Keratinocyte (primary cell): ENCODE data around the gene TREML1. TPM values are rescaled to one million over a fixed set of nuclear protein-coding genes. Genes with fewer than 3 reads are reported as not detected.
A peak's percentile ranks its signal among the peaks of the same experiment; 100 is the strongest.

Experiments used
- DNase-seq: peaks from one replicate; pipeline ENCODE4 v3.0.0-alpha.2; 2011; ENCODE audit warnings: low read depth, missing footprints, low spot score
- FAIRE-seq: peaks from 2 replicates; lab custom pipeline; 2011; peaks lifted over from hg19 to GRCh38; lab: Jason Lieb, UNC
- H2AFZ ChIP-seq: 2 replicates; pipeline ENCODE4 v1.6.0; 2012; ENCODE audit warnings: low read length, control low read depth, inconsistent platforms; ENCODE audit not compliant: control insufficient read depth
- H3K27ac ChIP-seq: 2 replicates; pipeline ENCODE4 v1.5.1; 2011; ENCODE audit warnings: low read length; ENCODE audit not compliant: control insufficient read depth, insufficient read depth
- H3K27me3 ChIP-seq: 3 replicates; pipeline ENCODE4 v1.6.0; 2011; ENCODE audit warnings: low read length; ENCODE audit not compliant: control insufficient read depth, insufficient read depth; ENCODE audit errors: extremely low read depth
- H3K36me3 ChIP-seq, 2 experiments: 2 replicates in 1 of 2; 3 replicates in 1 of 2; pipeline ENCODE4 v1.5.1; 2011; ENCODE audit warnings: low read length in 2 of 2, mild to moderate bottlenecking in 1 of 2; ENCODE audit not compliant: control insufficient read depth in 2 of 2, insufficient read depth in 2 of 2; ENCODE audit errors: extremely low read depth in 1 of 2
- H3K4me1 ChIP-seq: 3 replicates; pipeline ENCODE4 v1.5.1; 2011; ENCODE audit warnings: low read length; ENCODE audit not compliant: control insufficient read depth, insufficient read depth; ENCODE audit errors: extremely low read depth
- H3K4me2 ChIP-seq: 3 replicates; pipeline ENCODE4 v1.6.0; 2011; ENCODE audit warnings: low read depth, low read length; ENCODE audit not compliant: control insufficient read depth, insufficient read depth; ENCODE audit errors: extremely low read depth
- H3K4me3 ChIP-seq, 3 experiments: fragments of 200-600 bp in 1 of 3; sonication (generic) in 1 of 3; 2 replicates in 2 of 3; 3 replicates in 1 of 3; pipeline ENCODE4 v1.5.1; 2011 to 2016; ENCODE audit warnings: low read length in 3 of 3, mild to moderate bottlenecking in 3 of 3, control low read depth in 2 of 3, inconsistent platforms in 1 of 3, low read depth in 1 of 3, mixed read lengths in 1 of 3, mixed run types in 1 of 3, moderate library complexity in 1 of 3; ENCODE audit not compliant: control insufficient read depth in 2 of 3, insufficient read depth in 2 of 3; ENCODE audit errors: extremely low read depth in 1 of 3
- H3K79me2 ChIP-seq: 2 replicates; pipeline ENCODE4 v1.6.0; 2012; ENCODE audit warnings: low read length; ENCODE audit not compliant: control insufficient read depth, insufficient read depth
- H3K9ac ChIP-seq: 3 replicates; pipeline ENCODE4 v1.6.0; 2011; ENCODE audit warnings: low read length; ENCODE audit not compliant: control insufficient read depth, insufficient read depth; ENCODE audit errors: extremely low read depth
- H3K9me1 ChIP-seq: 3 replicates; pipeline ENCODE4 v1.6.0; 2011; ENCODE audit warnings: low read length; ENCODE audit not compliant: control insufficient read depth, insufficient read depth; ENCODE audit errors: extremely low read depth
- H3K9me3 ChIP-seq: 2 replicates; pipeline ENCODE4 v1.5.1; 2012; ENCODE audit warnings: low read depth, low read length; ENCODE audit not compliant: control insufficient read depth
- H4K20me1 ChIP-seq: 3 replicates; pipeline ENCODE4 v1.6.0; 2011; ENCODE audit warnings: low read length; ENCODE audit not compliant: control insufficient read depth, insufficient read depth; ENCODE audit errors: extremely low read depth
- EZH2 ChIP-seq: IDR thresholded peaks from one replicate; pipeline ENCODE4 v1.6.1; 2012; ENCODE audit warnings: inconsistent platforms, mild to moderate bottlenecking, low read length, moderate library complexity
- dilution Hi-C: fragments of 300-500 bp; cut with MboI; formaldehyde crosslinking; loops from one replicate; pipeline ENCODE4 v1.7.0; 2020; ENCODE audit warnings: low sequenced_read_pairs; ENCODE audit not compliant: extremely low pct_ligation_motif_present
- polyA plus RNA-seq, 5 experiments: library from polyadenylated mRNA; depleted of rRNA in 3 of 5; stranded (reverse) in 3 of 5; stranded (forward) in 1 of 5; unstranded in 1 of 5; fragments of >200 nt; gene quantifications; 1 replicate in 1 of 5; 2 replicates in 3 of 5; 3 replicates in 1 of 5; pipeline versions ENCODE4 v1.2.1 to v1.2.3, GENCODE V29; 2011 to 2012; ENCODE audit warnings: missing spikeins in 2 of 5, low read depth in 1 of 5, low replicate concordance in 1 of 5
- TF ChIP-seq, protein P1 (sequence below), 3 experiments: IDR thresholded peaks in 1 of 3; conservative IDR thresholded peaks in 1 of 3; optimal IDR thresholded peaks in 1 of 3; 2 replicates in 2 of 3; 3 replicates in 1 of 3; pipeline versions ENCODE3 to v1.5.1; 2011; ENCODE audit warnings: low read length in 3 of 3, mild to moderate bottlenecking in 3 of 3, moderate library complexity in 2 of 3, control low read depth in 1 of 3, inconsistent platforms in 1 of 3; ENCODE audit not compliant: insufficient read depth in 2 of 3; ENCODE audit errors: extremely low read depth in 1 of 3

The TREML1 gene
- polyA plus RNA-seq, 1 donor (not counting 4 experiments of a cell fraction or from before 2014, with no cell fraction given): 0.26 TPM

DNA sequence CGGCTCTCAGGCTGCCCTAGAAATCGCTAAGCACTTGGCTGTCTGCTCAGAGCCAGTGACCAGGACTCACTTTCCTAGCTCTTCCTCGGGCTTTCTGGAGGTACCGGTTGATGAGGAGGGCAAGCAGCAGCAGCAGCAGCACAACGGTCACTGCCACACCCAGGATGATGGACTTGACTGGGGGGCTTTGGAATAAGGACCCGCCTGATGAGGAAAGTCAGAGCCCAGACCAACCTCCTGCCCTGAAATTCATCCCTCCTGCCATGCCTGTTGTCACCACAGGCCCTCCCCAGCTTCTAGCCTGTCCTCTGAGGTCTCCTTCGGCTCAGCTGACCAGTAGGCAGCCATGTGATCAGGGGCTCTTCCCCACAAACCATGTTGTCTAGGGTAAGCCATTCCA is 30.6 kb upstream of the TREML1 start:
- H3K9me1 ChIP-seq: no peaks in the 10 kb centered on the region
- H3K79me2 ChIP-seq: no peaks in the 10 kb centered on the region
- dilution Hi-C loops: loop anchor here (25.0 kb wide), 1 partner anchor 97 kb away; no protein-coding TSS in a partner anchor
- DNase-seq (no peak), FAIRE-seq (no peak)
- no peaks in the 10 kb centered on the region for H3K36me3 ChIP-seq
- peaks cover 1% of the 10 kb centered on the region for H3K9me3 ChIP-seq
- no peak overlapping the region for H3K4me3 ChIP-seq
- peaks cover 4% of the 10 kb centered on the region for H3K4me1 ChIP-seq
- no peak overlapping the region for H2AFZ ChIP-seq
- no peak overlapping the region for H3K4me2 ChIP-seq
- TF ChIP-seq EZH2: no peak
- TF ChIP-seq, protein P1, sequence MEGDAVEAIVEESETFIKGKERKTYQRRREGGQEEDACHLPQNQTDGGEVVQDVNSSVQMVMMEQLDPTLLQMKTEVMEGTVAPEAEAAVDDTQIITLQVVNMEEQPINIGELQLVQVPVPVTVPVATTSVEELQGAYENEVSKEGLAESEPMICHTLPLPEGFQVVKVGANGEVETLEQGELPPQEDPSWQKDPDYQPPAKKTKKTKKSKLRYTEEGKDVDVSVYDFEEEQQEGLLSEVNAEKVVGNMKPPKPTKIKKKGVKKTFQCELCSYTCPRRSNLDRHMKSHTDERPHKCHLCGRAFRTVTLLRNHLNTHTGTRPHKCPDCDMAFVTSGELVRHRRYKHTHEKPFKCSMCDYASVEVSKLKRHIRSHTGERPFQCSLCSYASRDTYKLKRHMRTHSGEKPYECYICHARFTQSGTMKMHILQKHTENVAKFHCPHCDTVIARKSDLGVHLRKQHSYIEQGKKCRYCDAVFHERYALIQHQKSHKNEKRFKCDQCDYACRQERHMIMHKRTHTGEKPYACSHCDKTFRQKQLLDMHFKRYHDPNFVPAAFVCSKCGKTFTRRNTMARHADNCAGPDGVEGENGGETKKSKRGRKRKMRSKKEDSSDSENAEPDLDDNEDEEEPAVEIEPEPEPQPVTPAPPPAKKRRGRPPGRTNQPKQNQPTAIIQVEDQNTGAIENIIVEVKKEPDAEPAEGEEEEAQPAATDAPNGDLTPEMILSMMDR (optimal IDR thresholded peaks at IDR 0.05 in 1 of 3, IDR thresholded peaks at IDR 0.05 in 1 of 3, conservative IDR thresholded peaks at IDR 0.05 in 1 of 3; ENCODE audit: extremely low read depth in 1 of 3, insufficient read depth in 2 of 3, low read length in 3 of 3): no peak
- no peaks in the 10 kb centered on the region for H3K27me3 ChIP-seq
- H4K20me1 ChIP-seq: no peaks in the 10 kb centered on the region
- H3K27ac ChIP-seq: no peak overlapping the region
- H3K9ac ChIP-seq: no peak overlapping the region

DNA sequence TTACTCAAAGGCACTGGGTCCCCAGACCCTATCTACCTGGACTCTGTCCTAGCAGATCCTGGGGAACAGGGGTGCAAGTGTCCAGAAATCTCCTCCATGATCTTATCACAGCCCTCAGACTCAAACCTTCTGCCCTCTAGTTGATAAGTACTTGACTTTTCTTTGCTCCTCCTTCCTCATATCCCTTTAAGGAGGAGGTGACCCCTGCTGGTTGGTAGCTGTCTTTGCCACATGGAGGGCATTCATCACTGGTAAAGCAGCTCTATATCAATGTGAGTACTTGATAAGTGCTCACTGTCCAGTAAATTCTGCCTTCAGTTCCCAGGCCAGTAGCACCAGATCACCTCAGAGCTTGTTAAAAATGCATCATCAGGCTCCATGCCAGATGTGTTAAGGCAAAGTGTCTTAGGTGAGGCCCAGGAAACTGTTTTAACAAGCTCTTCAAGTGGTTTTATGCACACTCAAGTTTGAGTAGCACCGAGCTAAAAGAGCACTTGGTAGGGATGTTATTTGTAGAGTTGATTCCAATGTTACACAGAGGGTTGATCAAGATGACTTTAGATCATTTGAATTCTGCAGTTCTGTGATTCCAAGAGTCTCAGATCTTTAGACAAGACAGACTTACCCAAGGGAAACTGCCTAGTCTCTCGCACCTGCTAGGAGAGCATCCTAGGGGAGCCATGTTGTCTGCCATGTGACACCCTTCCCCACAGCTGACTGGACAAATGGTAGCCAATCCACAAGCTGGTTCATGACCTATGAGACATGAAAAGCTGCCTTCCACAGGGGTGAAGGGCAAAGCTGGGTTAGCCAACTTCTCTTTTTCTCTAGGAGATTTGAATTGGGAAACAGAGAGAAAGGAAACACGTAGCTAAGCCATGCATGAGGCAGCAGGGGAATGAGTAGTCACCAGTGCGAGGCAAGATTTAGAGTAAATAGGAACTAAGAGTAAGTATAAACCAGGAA is 28.2 kb upstream of the TREML1 start:
- no peaks in the 10 kb centered on the region for H3K9me1 ChIP-seq
- dilution Hi-C loops: loop anchor here (25.0 kb wide), 1 partner anchor 95 kb away; no protein-coding TSS in a partner anchor
- no peak overlapping the region for H3K4me2 ChIP-seq
- H3K79me2 ChIP-seq: no peaks in the 10 kb centered on the region
- H3K9me3 ChIP-seq: no peaks in the 10 kb centered on the region
- no peaks in the 10 kb centered on the region for H3K36me3 ChIP-seq
- DNase-seq (no peak), FAIRE-seq (peak; percentile 95)
- H4K20me1 ChIP-seq: no peaks in the 10 kb centered on the region
- H3K9ac ChIP-seq: no peak overlapping the region
- peaks cover 4% of the 10 kb centered on the region for H3K4me1 ChIP-seq
- no peaks in the 10 kb centered on the region for H3K27me3 ChIP-seq
- H3K4me3 ChIP-seq: no peak overlapping the region
- TF ChIP-seq, protein P1 (optimal IDR thresholded peaks at IDR 0.05 in 1 of 3, IDR thresholded peaks at IDR 0.05 in 1 of 3, conservative IDR thresholded peaks at IDR 0.05 in 1 of 3; ENCODE audit: extremely low read depth in 1 of 3, insufficient read depth in 2 of 3, low read length in 3 of 3): peak; percentile 85 to 92 (median 88)
- TF ChIP-seq EZH2: no peak
- no peak overlapping the region for H3K27ac ChIP-seq
- no peak overlapping the region for H2AFZ ChIP-seq
